Right ventricle myocardium superior (tissue), 1 donor: ENCODE data around the gene POLQ. TPM values are rescaled to one million over a fixed set of nuclear protein-coding genes. Genes with fewer than 3 reads are reported as not detected.
"Not testable (repeated sequence)": the region's sequence is repeated elsewhere in the genome, so short reads cannot be mapped to it uniquely, and the experiment has no call there.

ENCODE experiments used
- ATAC-seq: fragments of 200-7000 bp; cut with Tn5 transposase; one replicate; pipeline ENCODE4 v1.9.1; 2020; ENCODE audit warnings: mild to moderate bottlenecking; ENCODE audit not compliant: poor library complexity
- DNase-seq: peaks from one replicate; pipeline ENCODE4 v3.0.0-alpha.2; 2020
- intact Hi-C: fragments of 100-400 bp; cut with DNase I; formaldehyde crosslinking; loops from one replicate; pipeline ENCODE4 v1.11.2; 2022
- total RNA-seq: library from RNA; stranded (reverse); fragmentation: NEBNext Ultra II Directional; extraction: Animal tissue kit (Norgen Biotek cat#: 25700); gene quantifications from one replicate; pipeline ENCODE4 v1.2.1, GENCODE V29; 2021
- donor health status: DM: no; HTN: yes; CAD: no; lungs with severe emphysema.

The POLQ gene
- total RNA-seq, 1 donor from 2014 or later = 0.43 TPM

DNA sequence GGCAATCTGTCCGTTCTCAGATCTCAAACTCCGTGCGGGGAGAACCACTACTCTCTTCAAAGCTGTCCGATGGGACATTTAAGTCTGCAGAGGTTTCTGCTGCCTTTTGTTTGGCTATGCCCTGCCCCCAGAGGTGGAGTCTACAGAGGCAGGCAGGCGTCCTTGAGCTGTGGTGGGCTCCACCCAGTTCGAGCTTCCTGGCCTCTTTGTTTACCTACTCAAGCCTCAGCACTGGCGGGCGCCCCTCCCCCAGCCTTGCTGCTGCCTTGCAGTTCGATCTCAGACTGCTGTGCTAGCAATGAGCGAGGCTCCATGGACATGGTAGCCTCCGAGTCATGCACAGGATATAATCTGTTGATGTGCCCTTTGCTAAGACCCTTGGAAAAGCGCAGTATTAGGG lies 94.0 kb downstream of the POLQ start:
- intact Hi-C loops, DNase-seq, ATAC-seq: not testable (repeated sequence)

DNA sequence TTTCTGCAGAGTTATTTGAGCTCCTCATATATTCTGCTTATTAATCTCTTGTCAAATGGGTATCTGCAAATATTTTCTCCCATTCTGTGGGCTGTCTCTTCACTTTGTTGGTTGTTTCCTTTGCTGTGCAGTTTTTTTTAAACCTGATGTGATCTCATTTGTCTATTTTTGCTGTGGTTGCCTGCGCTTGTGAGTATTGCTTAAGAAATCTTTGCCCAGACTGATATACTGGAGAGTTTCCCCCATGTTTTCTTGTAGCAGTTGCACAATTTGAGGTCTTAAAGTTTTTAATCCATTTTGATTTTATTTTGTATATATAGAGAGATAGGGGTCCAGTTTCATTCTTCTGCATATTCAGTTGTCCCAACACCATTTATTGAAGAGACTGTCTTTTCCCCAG lies 102.3 kb downstream of the POLQ start:
- intact Hi-C loops = no loop called here
- DNase-seq = no peak
- ATAC-seq = no peak

DNA sequence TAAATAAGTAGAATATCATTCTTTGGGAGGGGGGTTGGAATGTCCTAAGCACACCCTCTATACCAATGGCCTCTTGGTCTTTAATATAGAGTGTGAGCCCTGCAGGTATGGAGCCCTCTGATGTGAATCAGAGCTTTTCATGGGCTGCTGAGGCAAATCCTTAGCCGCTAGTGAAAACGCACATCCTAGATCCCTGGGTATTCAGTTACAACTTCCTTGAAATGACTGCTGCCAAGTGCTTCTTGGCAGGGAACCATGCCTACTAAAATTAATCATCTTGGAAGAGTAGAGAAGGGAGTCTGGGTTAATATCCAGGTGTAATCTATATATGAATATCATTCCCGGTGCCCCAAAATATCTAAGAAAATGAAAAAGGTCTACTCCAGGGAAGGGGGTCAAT lies 109.1 kb downstream of the POLQ start:
- no peak for DNase-seq
- intact Hi-C loops = no loop called here
- no peak for ATAC-seq

DNA sequence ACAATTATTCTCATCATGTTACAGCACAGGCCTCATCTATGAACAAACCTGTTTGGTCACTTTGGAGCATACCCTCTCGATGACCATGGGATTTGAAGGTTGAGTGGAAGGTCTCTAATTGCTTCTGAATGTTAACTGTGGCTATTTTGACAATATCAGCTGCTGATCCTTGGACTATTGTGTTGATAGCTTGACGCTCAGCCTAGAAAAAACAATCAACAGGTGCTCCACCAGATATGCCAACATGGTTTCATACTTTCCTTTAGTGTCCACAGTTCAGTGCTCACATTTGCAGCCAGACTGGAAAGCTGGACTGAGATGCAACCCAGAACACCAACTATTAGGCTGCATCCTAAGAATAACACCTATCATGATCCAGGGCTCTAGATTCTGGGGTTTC lies 109.7 kb downstream of the POLQ start:
- no peak for DNase-seq
- intact Hi-C loops = no loop called here
- no peak for ATAC-seq

DNA sequence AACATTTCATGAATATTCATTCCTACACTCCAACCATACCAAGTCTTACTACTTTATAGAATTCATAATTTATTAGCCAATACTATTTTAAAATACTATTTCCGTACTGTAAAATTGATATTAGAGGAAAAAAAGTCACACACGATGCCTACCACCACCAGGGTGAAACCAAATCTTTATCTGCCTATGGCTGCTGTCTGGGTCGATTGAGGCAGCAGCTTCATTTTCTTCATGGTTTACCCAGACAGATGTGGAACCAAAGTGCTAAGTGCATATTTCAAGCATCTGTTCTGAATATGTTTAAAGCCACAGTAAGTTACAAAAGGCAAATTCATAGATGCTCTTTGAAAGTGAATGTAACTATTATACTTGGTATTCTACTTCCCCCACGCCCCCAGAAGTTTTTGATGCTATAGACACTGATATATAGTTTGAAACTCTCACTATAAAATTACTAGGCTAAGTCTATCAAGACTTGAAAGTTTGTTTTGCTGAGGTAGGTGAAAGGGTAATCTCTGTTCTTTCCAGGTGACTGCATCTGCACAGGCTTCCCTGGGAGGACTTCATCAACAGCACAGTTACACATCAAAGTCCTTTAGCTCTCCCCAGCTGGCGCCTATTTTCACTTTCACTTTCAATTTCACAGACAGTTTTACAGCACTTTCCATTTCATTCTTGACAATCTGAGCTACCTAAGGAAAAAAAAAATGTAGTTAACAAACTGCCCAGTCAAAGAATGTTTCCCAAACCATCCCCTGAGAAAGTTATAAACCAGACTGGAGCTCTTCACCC lies 113.9 kb downstream of the POLQ start:
- intact Hi-C loops = no loop called here
- peak; percentile 59 for ATAC-seq
- no peak for DNase-seq

DNA sequence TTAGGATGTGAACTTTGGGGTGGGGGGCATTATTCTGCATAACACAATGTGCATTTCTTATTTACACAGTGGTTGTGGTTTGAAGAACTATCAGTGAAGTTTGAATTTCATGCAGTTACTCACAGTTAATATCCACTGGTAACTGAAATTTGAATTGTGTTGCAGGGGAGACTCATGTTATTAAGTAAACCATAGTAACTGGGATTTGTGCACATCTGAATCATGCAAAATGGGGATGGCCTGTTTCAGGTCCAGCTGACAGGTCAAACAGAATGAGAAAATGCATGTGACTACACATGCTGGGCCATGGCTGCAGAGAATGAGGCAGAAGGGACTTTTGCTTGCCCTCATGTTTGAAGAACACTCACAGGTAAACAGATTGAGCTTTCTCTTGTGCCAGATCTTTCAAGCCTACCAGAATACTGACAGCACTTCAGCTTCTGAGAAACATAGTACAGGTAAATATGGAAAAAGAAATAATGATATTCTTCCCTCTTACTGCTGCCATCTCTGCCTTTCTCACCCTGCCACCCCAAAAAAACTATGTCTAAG lies 115.0 kb downstream of the POLQ start:
- DNase-seq (no peak), ATAC-seq (no peak)
- intact Hi-C loops = no loop called here

DNA sequence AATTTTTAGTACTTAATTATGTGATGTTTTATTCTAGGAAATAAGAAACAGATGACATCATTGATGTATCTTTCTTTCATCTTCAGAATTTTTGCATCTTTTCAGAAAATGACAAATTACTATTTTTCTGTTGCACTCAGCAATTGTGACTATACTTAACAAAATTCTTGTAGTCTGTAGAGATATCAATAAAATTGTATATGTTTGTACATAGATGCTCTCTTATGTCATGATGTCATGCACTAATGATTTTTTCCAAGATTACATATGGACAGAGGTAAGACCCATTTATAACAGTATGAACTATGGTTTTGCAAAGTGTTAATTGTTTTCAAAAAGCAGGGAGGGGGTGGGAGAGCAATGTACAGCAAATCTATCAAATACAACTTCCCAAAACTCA lies 121.2 kb downstream of the POLQ start:
- no peak for DNase-seq
- intact Hi-C loops = no loop called here
- no peak for ATAC-seq

DNA sequence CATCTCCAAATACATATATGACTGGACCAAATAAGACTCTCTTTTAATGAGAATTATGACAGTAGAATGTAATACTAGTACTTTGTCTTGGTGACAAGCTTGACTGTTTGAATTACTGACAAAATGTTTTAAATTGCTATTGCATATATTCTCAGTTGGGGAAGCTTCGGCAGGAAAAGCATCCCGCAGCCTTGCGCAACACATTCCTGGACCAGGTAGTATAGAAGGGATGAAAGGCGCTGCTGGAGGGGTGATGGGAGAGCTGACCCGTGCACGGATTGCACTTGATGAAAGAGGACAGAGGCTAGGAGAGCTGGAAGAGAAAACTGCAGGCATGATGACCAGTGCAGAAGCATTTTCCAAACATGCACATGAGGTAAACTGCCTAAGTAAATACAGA lies 127.6 kb downstream of the POLQ start:
- intact Hi-C loops = loop anchor here (10.0 kb wide), 1 partner anchor 57 kb away; no protein-coding TSS in a partner anchor

DNA sequence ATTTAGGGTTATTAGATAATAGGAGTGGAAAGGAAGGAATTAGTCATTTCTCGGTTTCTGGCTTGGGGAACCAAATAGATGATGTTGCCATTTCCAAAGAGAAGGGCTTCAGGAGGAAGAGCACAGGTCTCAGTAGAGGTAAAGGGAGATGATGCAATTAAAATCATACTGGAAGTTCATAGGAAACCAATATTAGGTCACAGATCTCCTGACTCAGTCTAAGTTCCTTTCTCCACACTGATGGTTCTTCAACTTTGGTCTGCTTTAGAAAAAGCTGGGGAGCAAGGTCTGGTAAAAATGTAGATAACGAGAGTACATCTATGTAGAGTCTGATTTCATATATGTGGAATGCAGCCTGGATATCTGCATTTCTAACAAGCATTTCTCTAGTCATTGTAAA lies 130.9 kb downstream of the POLQ start:
- intact Hi-C loops = loop anchor here (10.0 kb wide), 1 partner anchor 60 kb away; no protein-coding TSS in a partner anchor
- DNase-seq = no peak
- no peak for ATAC-seq

More for the DNA sequence above, 127.6 kb downstream of the POLQ start:
- ATAC-seq (no peak), DNase-seq (no peak)

DNA sequence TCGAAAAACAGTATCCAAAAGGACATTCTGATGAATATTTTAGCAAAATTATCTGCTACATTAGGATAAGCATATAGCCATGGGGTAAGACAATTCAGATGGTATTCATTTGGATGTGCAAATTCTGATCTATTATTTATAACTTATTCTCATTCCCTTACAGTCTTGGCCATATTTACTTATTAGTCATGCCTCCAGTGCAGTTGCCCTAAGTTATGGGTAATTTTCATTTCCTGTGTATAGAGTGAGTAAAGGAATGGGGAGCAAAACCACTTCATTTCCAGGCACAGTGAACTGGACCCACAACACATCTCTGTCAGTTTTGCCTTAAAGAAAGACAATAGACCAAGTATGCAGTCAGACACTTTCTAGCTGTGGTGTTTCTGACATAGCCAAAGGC lies 134.3 kb downstream of the POLQ start:
- DNase-seq (no peak), ATAC-seq (no peak)
- intact Hi-C loops = loop anchor here (10.0 kb wide), 1 partner anchor 63 kb away; no protein-coding TSS in a partner anchor

DNA sequence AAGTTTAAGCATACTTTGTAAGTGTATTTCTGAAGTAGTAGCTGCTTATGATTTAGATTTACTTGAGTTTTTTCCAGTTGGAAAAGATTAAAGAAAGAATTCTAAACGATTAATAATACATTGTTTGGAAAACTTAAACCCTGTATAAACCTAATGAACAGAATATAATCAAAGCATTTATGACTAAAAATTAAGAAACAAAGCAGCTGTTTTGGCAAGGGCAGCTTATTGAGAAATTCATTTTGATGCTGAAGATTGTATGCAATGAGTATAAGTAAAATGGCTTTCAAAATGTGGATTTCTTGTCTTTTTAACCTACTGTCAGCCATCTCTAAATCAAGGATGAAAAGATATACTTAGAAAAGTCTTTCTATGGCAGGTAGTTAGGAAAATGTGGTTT lies 140.2 kb downstream of the POLQ start:
- DNase-seq (no peak), ATAC-seq (no peak)
- intact Hi-C loops = no loop called here

DNA sequence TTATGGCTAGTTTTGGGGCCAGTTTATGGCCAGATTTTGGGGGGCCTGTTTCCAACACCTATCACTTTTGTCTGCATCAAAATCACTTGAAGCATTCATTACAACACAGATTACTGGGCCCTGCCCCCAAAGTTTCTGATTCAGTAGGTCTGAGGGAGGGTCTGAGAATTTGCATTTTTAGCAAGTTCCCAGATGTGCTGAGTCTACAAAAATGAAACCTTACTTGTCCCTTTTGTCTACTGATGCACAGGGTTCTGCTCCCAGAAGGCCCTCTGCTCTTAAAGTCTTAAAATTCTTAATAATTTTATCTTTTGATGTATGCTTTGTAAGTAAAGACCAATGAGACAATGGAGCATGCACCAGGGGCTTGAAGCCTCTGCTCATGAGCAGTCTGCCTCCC lies 146.0 kb downstream of the POLQ start:
- ATAC-seq (no peak), DNase-seq (no peak)
- intact Hi-C loops = no loop called here

DNA sequence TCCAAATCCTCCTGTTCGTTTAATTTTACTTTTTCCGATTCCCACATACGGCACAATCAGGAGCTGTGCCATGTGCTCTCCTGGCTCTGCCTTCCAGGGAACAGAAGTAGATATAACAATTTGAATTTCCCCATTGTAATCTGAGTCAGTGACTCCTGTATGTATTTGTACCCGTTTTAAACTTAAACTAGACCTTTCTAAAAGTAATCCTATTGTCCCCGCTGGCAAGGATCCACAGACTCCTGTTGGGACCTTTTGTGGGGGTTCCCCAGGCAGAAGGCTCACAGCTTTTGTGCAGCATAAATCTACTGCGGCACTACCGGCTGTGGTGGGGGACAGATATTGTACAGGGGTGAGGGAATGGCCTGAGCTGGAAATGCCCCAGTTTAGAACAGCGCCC lies 147.7 kb downstream of the POLQ start:
- DNase-seq, ATAC-seq, intact Hi-C loops: not testable (repeated sequence)

DNA sequence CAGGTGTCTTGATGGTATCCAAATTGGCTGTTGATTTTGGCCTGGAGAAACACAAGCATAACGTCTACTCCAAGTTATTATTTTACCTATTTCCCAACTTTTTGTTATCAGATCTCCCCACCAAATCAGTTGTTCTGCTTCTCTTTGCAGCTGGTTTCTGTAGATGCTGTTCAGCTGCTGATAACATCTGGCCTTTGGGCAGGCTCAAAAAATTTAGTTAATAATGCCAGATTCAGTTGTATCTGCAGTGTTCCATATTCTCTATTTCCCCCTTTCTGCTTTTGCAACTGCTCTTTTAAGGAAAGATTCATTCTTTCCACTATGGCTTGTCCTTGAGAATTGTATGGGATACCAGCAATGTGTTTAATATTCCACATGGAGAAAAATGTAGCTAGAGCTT lies 149.8 kb downstream of the POLQ start:
- DNase-seq, ATAC-seq, intact Hi-C loops: not testable (repeated sequence)

DNA sequence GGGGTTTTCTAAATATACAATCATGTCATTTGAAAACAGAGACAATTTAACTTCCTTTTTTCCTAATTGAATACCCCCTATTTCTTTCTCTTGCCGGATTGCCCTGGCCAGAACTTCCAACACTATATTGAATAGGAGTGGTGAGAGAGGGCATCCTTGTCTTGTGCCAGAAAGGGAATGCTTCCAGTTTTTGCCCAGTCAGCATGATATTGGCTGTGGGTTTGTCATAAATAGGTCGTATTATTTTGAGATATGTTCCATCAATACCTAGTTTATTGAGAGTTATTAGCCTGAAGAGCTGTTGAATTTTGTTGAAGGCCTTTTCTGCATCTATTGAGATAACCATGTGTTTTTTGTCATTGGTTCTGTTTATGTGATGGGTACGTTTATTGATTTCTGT lies 157.5 kb downstream of the POLQ start:
- ATAC-seq, DNase-seq, intact Hi-C loops: not testable (repeated sequence)

Other genes with a start within 250 kb of the POLQ start
- not detected for gene ARGFX, start 22.0 kb upstream of the POLQ start, total RNA-seq
- 207 TPM for gene FBXO40, start 47.4 kb upstream of the POLQ start, total RNA-seq
- 9.6 TPM for gene HCLS1, start 114.9 kb upstream of the POLQ start, total RNA-seq
- gene GOLGB1, start 203.8 kb upstream of the POLQ start, total RNA-seq = 43.2 TPM